IMR-90 (cell line): ENCODE data around the gene NEURL1. TPM values are rescaled to one million over a fixed set of nuclear protein-coding genes. Genes with fewer than 3 reads are reported as not detected.

ENCODE experiments used
- ATAC-seq: fragments of 200-7000 bp; cut with Tn5 transposase; 2 replicates; pipeline ENCODE4 v1.9.1; 2020; ENCODE audit warnings: low read depth, mild to moderate bottlenecking, moderate library complexity
- BruUV-seq: library from RNA; stranded (reverse); fragments of 400-500 nt; replicated peaks from 2 replicates; lab custom pipeline; 2021; lab: Mats Ljungman, UMichigan
- CTCF ChIA-PET: fragments of 300-600 bp; formaldehyde crosslinking; extraction: SDS; loops from one replicate; lab custom pipeline; 2021; ENCODE audit warnings: antibody characterized with exemption; lab: Yijun Ruan, JAX
- POLR2A ChIA-PET: fragments of 300-600 bp; sonication (Branson Sonifier 250); formaldehyde crosslinking; loops from one replicate; lab custom pipeline; 2022; ENCODE audit warnings: antibody characterized with exemption; ENCODE audit not compliant: unreplicated experiment; lab: Charles Lee
- DNase-seq: peaks from one replicate; pipeline ENCODE4 v3.0.0; 2013
- H2AFZ ChIP-seq: replicated peaks from 2 replicates; pipeline ENCODE3; 2013; ENCODE audit warnings: low read length, mild to moderate bottlenecking; ENCODE audit not compliant: poor library complexity
- H2AK5ac ChIP-seq: 2 replicates; pipeline ENCODE4 v1.6.1; 2013; ENCODE audit warnings: low read depth, low read length, inconsistent platforms
- H2AK9ac ChIP-seq: replicated peaks from 2 replicates; pipeline ENCODE3; 2013; ENCODE audit warnings: mild to moderate bottlenecking, low read depth, low read length, moderate library complexity; ENCODE audit not compliant: poor library complexity
- H2BK120ac ChIP-seq: 2 replicates; pipeline ENCODE4 v1.6.1; 2013; ENCODE audit warnings: low read depth, low read length, inconsistent platforms
- H2BK15ac ChIP-seq: 3 replicates; pipeline ENCODE4 v1.6.1; 2013; ENCODE audit warnings: low read depth, low read length, inconsistent platforms
- H2BK20ac ChIP-seq: 2 replicates; pipeline ENCODE4 v1.6.1; 2013; ENCODE audit warnings: low read depth, mild to moderate bottlenecking, inconsistent platforms, low read length, moderate library complexity
- H2BK5ac ChIP-seq: 2 replicates; pipeline ENCODE4 v1.6.1; 2013; ENCODE audit warnings: mild to moderate bottlenecking, low read depth, low read length, inconsistent platforms; ENCODE audit not compliant: poor library complexity, severe bottlenecking
- H3K14ac ChIP-seq: replicated peaks from 2 replicates; pipeline ENCODE4 v1.6.1; 2013; ENCODE audit warnings: low read depth, low read length, inconsistent platforms
- H3K18ac ChIP-seq: 2 replicates; pipeline ENCODE4 v1.6.1; 2013; ENCODE audit warnings: low read depth, low read length, control low read depth
- H3K23ac ChIP-seq: 2 replicates; pipeline ENCODE4 v1.6.1; 2013; ENCODE audit warnings: low read depth, low read length, inconsistent platforms
- H3K27ac ChIP-seq: 2 replicates; pipeline ENCODE4 v1.5.1; 2013; ENCODE audit warnings: mild to moderate bottlenecking, control low read depth, low read length; ENCODE audit not compliant: insufficient read depth
- H3K27me3 ChIP-seq: 2 replicates; pipeline ENCODE4 v1.6.1; 2013; ENCODE audit warnings: low read length; ENCODE audit not compliant: control insufficient read depth, insufficient read depth
- H3K36me3 ChIP-seq: 2 replicates; pipeline ENCODE4 v1.6.1; 2013; ENCODE audit warnings: low read length, mixed read lengths; ENCODE audit not compliant: control insufficient read depth, insufficient read depth
- H3K4ac ChIP-seq: 2 replicates; pipeline ENCODE4 v1.6.1; 2013; ENCODE audit warnings: low read depth, low read length, inconsistent platforms
- H3K4me1 ChIP-seq: 2 replicates; pipeline ENCODE4 v1.6.1; 2013; ENCODE audit warnings: low read length, mixed read lengths; ENCODE audit not compliant: control insufficient read depth, insufficient read depth
- H3K4me2 ChIP-seq: 2 replicates; pipeline ENCODE4 v1.6.1; 2013; ENCODE audit warnings: low read depth, mild to moderate bottlenecking, control low read depth, low read length, moderate library complexity
- H3K4me3 ChIP-seq: 2 replicates; pipeline ENCODE4 v1.5.1; 2013; ENCODE audit warnings: low read depth, mild to moderate bottlenecking, control low read depth, low read length, moderate library complexity; ENCODE audit not compliant: insufficient read depth
- H3K56ac ChIP-seq: 2 replicates; pipeline ENCODE4 v1.6.1; 2013; ENCODE audit warnings: low read length, inconsistent platforms; ENCODE audit not compliant: insufficient read depth; ENCODE audit errors: extremely low read depth
- H3K79me1 ChIP-seq, 2 experiments: 2 replicates each; pipeline ENCODE4 v1.6.1; 2013; ENCODE audit warnings: low read length in 2 of 2, inconsistent platforms in 1 of 2, low read depth in 1 of 2
- H3K9ac ChIP-seq: 2 replicates; pipeline ENCODE4 v1.6.1; 2013; ENCODE audit warnings: low read depth, low read length, control low read depth
- H3K9me1 ChIP-seq: 2 replicates; pipeline ENCODE4 v1.6.1; 2013; ENCODE audit warnings: low read length, inconsistent platforms; ENCODE audit not compliant: insufficient read depth
- H3K9me3 ChIP-seq: 2 replicates; pipeline ENCODE4 v1.6.1; 2013; ENCODE audit warnings: low read length; ENCODE audit not compliant: control insufficient read depth, insufficient read depth
- H4K20me1 ChIP-seq: 2 replicates; pipeline ENCODE4 v1.6.1; 2013; ENCODE audit warnings: low read length, inconsistent platforms; ENCODE audit not compliant: insufficient read depth
- H4K5ac ChIP-seq: 2 replicates; pipeline ENCODE4 v1.6.1; 2013; ENCODE audit warnings: mild to moderate bottlenecking, low read depth, low read length, control low read depth
- H4K8ac ChIP-seq, 2 experiments: 2 replicates each; pipeline ENCODE4 v1.6.1; 2013; ENCODE audit warnings: low read depth in 2 of 2, low read length in 2 of 2, control low read depth in 1 of 2, inconsistent platforms in 1 of 2
- H4K91ac ChIP-seq: 2 replicates; pipeline ENCODE4 v1.6.1; 2013; ENCODE audit warnings: low read depth, low read length, inconsistent platforms; ENCODE audit not compliant: insufficient read depth
- CHD1 ChIP-seq: IDR thresholded peaks from 2 replicates; pipeline ENCODE4 v1.6.1; 2012; ENCODE audit warnings: low read depth, low read length, improper control_type of control experiment
- CTCF ChIP-seq: conservative IDR thresholded peaks from 2 replicates; pipeline ENCODE4 v1.5.1; 2012; ENCODE audit warnings: mild to moderate bottlenecking, low read depth, low read length, improper control_type of control experiment
- ELK1 ChIP-seq: fragments of 150-350 bp; IDR thresholded peaks from 2 replicates; pipeline ENCODE4 v1.6.1; 2016; ENCODE audit warnings: low read depth, mild to moderate bottlenecking, low read length, moderate library complexity, borderline replicate concordance
- FOS ChIP-seq: fragments of 150-350 bp; IDR thresholded peaks from 2 replicates; pipeline ENCODE4 v1.6.1; 2016; ENCODE audit warnings: low read depth, low read length
- MAFK ChIP-seq: IDR thresholded peaks from 2 replicates; pipeline ENCODE4 v1.6.1; 2012; ENCODE audit warnings: low read depth, low read length, improper control_type of control experiment
- MXI1 ChIP-seq: IDR thresholded peaks from 2 replicates; pipeline ENCODE4 v1.6.1; 2012; ENCODE audit warnings: low read depth, mild to moderate bottlenecking, low read length, moderate library complexity, borderline replicate concordance
- POLR2A ChIP-seq: IDR thresholded peaks from 2 replicates; pipeline ENCODE4 v1.6.1; 2012; ENCODE audit warnings: mild to moderate bottlenecking, low read depth, low read length
- RAD21 ChIP-seq: IDR thresholded peaks from 2 replicates; pipeline ENCODE4 v1.6.1; 2012; ENCODE audit warnings: low read length, improper control_type of control experiment
- RCOR1 ChIP-seq: IDR thresholded peaks from 2 replicates; pipeline ENCODE4 v1.6.1; 2012; ENCODE audit warnings: mild to moderate bottlenecking, low read length, improper control_type of control experiment; ENCODE audit not compliant: insufficient replicate concordance
- SMC3 ChIP-seq: fragments of 150-350 bp; IDR thresholded peaks from 2 replicates; pipeline ENCODE4 v1.6.1; 2016; ENCODE audit warnings: low read depth, mild to moderate bottlenecking, antibody characterized with exemption, low read length, moderate library complexity
- USF2 ChIP-seq: fragments of 150-350 bp; IDR thresholded peaks from 2 replicates; pipeline ENCODE4 v1.6.1; 2017; ENCODE audit warnings: mild to moderate bottlenecking, antibody characterized with exemption, low read length, low read depth
- WGBS, 2 experiments: methylation state at CpG; one replicate each; pipeline versions ENCODE4 v1.1.5 to v1.1.7; 2013; ENCODE audit warnings: missing lambda C conversion rate in 2 of 2; ENCODE audit not compliant: insufficient read length in 1 of 2; ENCODE audit errors: extremely low coverage in 2 of 2; 5-methylcytosine and 5-hydroxymethylcytosine counted together
- dilution Hi-C: fragments of 300-500 bp; cut with HindIII; formaldehyde crosslinking; loops from one replicate; pipeline ENCODE4 v1.14.3; 2018; ENCODE audit warnings: low sequenced_read_pairs; ENCODE audit not compliant: unreplicated experiment
- in situ Hi-C: fragments of 300-500 bp; cut with MboI; formaldehyde crosslinking; loops from 3 replicates; pipeline ENCODE4 v1.14.3; 2019; ENCODE audit warnings: low sequenced_read_pairs, inconsistent platforms, mixed read lengths
- intact Hi-C: fragments of 100-400 bp; cut with micrococcal nuclease; formaldehyde crosslinking; loops from 2 replicates; pipeline ENCODE4 v1.10.0; 2022
- polyA plus RNA-seq, 3 experiments: library from polyadenylated mRNA; depleted of rRNA; stranded (reverse); fragments of >200 nt; gene quantifications; 2 replicates each; pipeline ENCODE4 v1.2.3, GENCODE V29; 2012; ENCODE audit warnings: low replicate concordance in 1 of 3
- total RNA-seq: library from RNA; depleted of rRNA; stranded (reverse); fragments of >200 nt; gene quantifications from 2 replicates; pipeline ENCODE4 v1.2.3, GENCODE V29; 2012

Gene NEURL1
- total and polyA plus RNA-seq, 2 of the 4 experiments (the other 2 are of a cell fraction), result 0.36 to 0.82 TPM

- TF ChIP-seq ELK1 (no peak), SMC3 (no peak), FOS (no peak)
Observed at GRCh38 chr10:103452506-103453230, 40.8 kb upstream of the NEURL1 start (continued).

- Histone ChIP-seq H3K4me2 (no peak overlapping the region), H4K20me1 (peaks cover 3% of the 10 kb centered on the region; the same call in 1 of the 2 replicates), H3K14ac (no peak overlapping the region), H2BK20ac (no peak overlapping the region), H3K56ac (no peak overlapping the region), H3K9ac (no peak overlapping the region), H3K23ac (no peak overlapping the region; the same call in 1 of the 2 replicates), H3K4ac (no peak overlapping the region), H2AK9ac (no peak overlapping the region), H4K91ac (no peak overlapping the region), H3K18ac (no peak overlapping the region), H3K9me1 (peaks cover 8% of the 10 kb centered on the region), H3K9me3 (no peaks in the 10 kb centered on the region), H3K36me3 (peaks cover 5% of the 10 kb centered on the region; the same call in 1 of the 2 replicates), H2BK120ac (no peak overlapping the region), H3K4me3 (no peak overlapping the region), H2AK5ac (no peak overlapping the region), H2AFZ (no peak overlapping the region), H4K8ac (no peak overlapping the region), H3K4me1 (peaks cover 11% of the 10 kb centered on the region; the same call in 1 of the 2 replicates), H4K5ac (no peak overlapping the region), H3K27me3 (peaks cover 4% of the 10 kb centered on the region; the same call in 1 of the 2 replicates), H3K27ac (no peak overlapping the region), H2BK5ac (no peak overlapping the region), H2BK15ac (no peak overlapping the region), H3K79me1 (peaks cover 0 to 21% of the 10 kb centered on the region in 2 experiments; a peak in 1 of 4 replicates)
- WGBS, 2 experiments, result no CpG with 5 or more reads among the region's 4 CpGs
- in situ Hi-C loops, result no loop called here
- dilution Hi-C loops, result no loop called here
- BruUV-seq, result no TSS peak
- ChIA-PET POLR2A (no interaction called here), CTCF (interaction anchor here (0.6 kb wide), 1 partner anchor 757 kb away, joined by 3 read pairs; no protein-coding TSS in a partner anchor)
- ATAC-seq (no peak), DNase-seq (no peak)
- TF ChIP-seq POLR2A (no peak), RCOR1 (no peak), USF2 (no peak), MXI1 (no peak), CHD1 (no peak), CTCF (no peak), RAD21 (no peak), MAFK (no peak)
- intact Hi-C loops, result no loop called here
Observed at GRCh38 chr10:103454026-103454425, 39.5 kb upstream of the NEURL1 start.
